IPS DF 4.7 (cell line): ENCODE measurements around the gene SORCS2.

ENCODE experiments used
- DNase-seq: peaks from one replicate; pipeline ENCODE4 v3.0.0-alpha.2; 2013; ENCODE audit warnings: low spot score; ENCODE audit errors: extremely low read depth

The SORCS2 gene

GRCh38 chr4:7521666-7522065 lies 329.3 kb downstream of the SORCS2 start:
- DNase-seq = no peak

GRCh38 chr4:7522452-7523220 lies 330.3 kb downstream of the SORCS2 start:
- no peak for DNase-seq

GRCh38 chr4:7523526-7523925 lies 331.2 kb downstream of the SORCS2 start:
- DNase-seq = no peak

GRCh38 chr4:7524064-7524682 lies 331.8 kb downstream of the SORCS2 start:
- no peak for DNase-seq

GRCh38 chr4:7524843-7525242 lies 332.5 kb downstream of the SORCS2 start:
- no peak for DNase-seq

- DNase-seq = no peak
Measured at GRCh38 chr4:7526491-7526890, 334.2 kb downstream of the SORCS2 start.

- DNase-seq = no peak
Measured at GRCh38 chr4:7526929-7527535, 334.7 kb downstream of the SORCS2 start.

GRCh38 chr4:7529368-7530080 lies 337.2 kb downstream of the SORCS2 start:
- DNase-seq = no peak

GRCh38 chr4:7530082-7530481 lies 337.7 kb downstream of the SORCS2 start:
- DNase-seq = no peak

GRCh38 chr4:7530932-7531639 lies 338.7 kb downstream of the SORCS2 start:
- no peak for DNase-seq

- no peak for DNase-seq
Measured at GRCh38 chr4:7531640-7531994, 339.3 kb downstream of the SORCS2 start.

GRCh38 chr4:7532043-7532442 lies 339.7 kb downstream of the SORCS2 start:
- no peak for DNase-seq

GRCh38 chr4:7533267-7533666 lies 340.9 kb downstream of the SORCS2 start:
- DNase-seq = no peak

- DNase-seq = no peak
Measured at GRCh38 chr4:7535094-7535493, 342.8 kb downstream of the SORCS2 start.

GRCh38 chr4:7535619-7536018 lies 343.3 kb downstream of the SORCS2 start:
- no peak for DNase-seq

- no peak for DNase-seq
Measured at GRCh38 chr4:7536876-7537275, 344.5 kb downstream of the SORCS2 start.

GRCh38 chr4:7537853-7538400 lies 345.6 kb downstream of the SORCS2 start:
- no peak for DNase-seq

- DNase-seq = no peak
Measured at GRCh38 chr4:7538518-7538917, 346.2 kb downstream of the SORCS2 start.

- DNase-seq = no peak
Measured at GRCh38 chr4:7539186-7539585, 346.8 kb downstream of the SORCS2 start.

GRCh38 chr4:7539659-7540058 lies 347.3 kb downstream of the SORCS2 start:
- DNase-seq = no peak

GRCh38 chr4:7540206-7540605 lies 347.9 kb downstream of the SORCS2 start:
- no peak for DNase-seq
